K562 (cell line): ENCODE data around the gene IL27RA. TPM values are rescaled to one million over a fixed set of nuclear protein-coding genes. Genes with fewer than 3 reads are reported as not detected.

Source experiments
- CBX1 ChIP-seq: sonication (generic); IDR thresholded peaks from 2 replicates; pipeline ENCODE4 v1.6.1; 2016; ENCODE audit warnings: antibody characterized with exemption, low read depth, mild to moderate bottlenecking
- CBX8 ChIP-seq: fragments of 200-600 bp; sonication (generic); IDR thresholded peaks from 2 replicates; pipeline ENCODE4 v1.6.1; 2012; ENCODE audit warnings: borderline replicate concordance, mixed run types, low read depth, mild to moderate bottlenecking, moderate library complexity, mixed read lengths, low read length, control low read depth, inconsistent platforms; ENCODE audit not compliant: poor library complexity, severe bottlenecking; ENCODE audit errors: extremely low read depth
- HDAC8 ChIP-seq: fragments of 450-650 bp; IDR thresholded peaks from 2 replicates; pipeline ENCODE4 v1.6.1; 2016; ENCODE audit warnings: mild to moderate bottlenecking, missing genetic modification characterization, moderate library complexity, missing compliant biosample characterization
- ILF3 ChIP-seq: fragments of 450-650 bp; IDR thresholded peaks from 2 replicates; pipeline ENCODE4 v1.6.1; 2018; ENCODE audit warnings: antibody characterized with exemption, mild to moderate bottlenecking, moderate library complexity, borderline replicate concordance
- PHF8 ChIP-seq: fragments of 200-600 bp; sonication (generic); IDR thresholded peaks from 2 replicates; pipeline ENCODE4 v1.6.1; 2012; ENCODE audit warnings: mixed run types, mild to moderate bottlenecking, inconsistent platforms, low read length, moderate library complexity, borderline replicate concordance
- SREBF1 ChIP-seq: fragments of 150-350 bp; IDR thresholded peaks from 2 replicates; pipeline ENCODE4 v1.6.1; 2014; ENCODE audit warnings: antibody characterized with exemption, low read depth, low read length, borderline replicate concordance
- TAF15 ChIP-seq: fragments of 200-400 bp; formaldehyde crosslinking; IDR thresholded peaks from 2 replicates; pipeline ENCODE4 v1.6.1; 2017; ENCODE audit warnings: mild to moderate bottlenecking, low read depth, low read length, moderate library complexity
- ZNF197 ChIP-seq: fragments of 200-800 bp; sonication (Bioruptor generic); IDR thresholded peaks from 2 replicates; pipeline ENCODE4 v1.6.1; 2016; ENCODE audit warnings: low read depth, missing genetic modification characterization, missing compliant biosample characterization
- ZNF311 ChIP-seq: fragments of 250-450 bp; sonication (Bioruptor Pico); IDR thresholded peaks from 2 replicates; pipeline ENCODE4 v1.4.0; 2020; ENCODE audit warnings: mild to moderate bottlenecking, moderate library complexity
- ZNF384 ChIP-seq: IDR thresholded peaks from 2 replicates; pipeline ENCODE4 v1.6.1; 2012; ENCODE audit warnings: low read depth, low read length, improper control_type of control experiment
- ZNF830 ChIP-seq: fragments of 250-450 bp; sonication (Bioruptor Pico); IDR thresholded peaks from 2 replicates; pipeline ENCODE4 v1.5.0; 2021; ENCODE audit warnings: mild to moderate bottlenecking
- polyA plus RNA-seq, 8 experiments: library from polyadenylated mRNA; depleted of rRNA in 4 of 8; stranded (reverse) in 5 of 8; unstranded in 3 of 8; fragments of >200 nt; fragmentation: Nextera tagmentation in 2 of 8; fragmentation: Illumina TruSeq in 1 of 8; extraction: Ambion mirVana in 2 of 8; extraction: Trizol in 1 of 8; gene quantifications; 2 replicates each; pipeline versions ENCODE4 v1.2.1 to v1.2.3, GENCODE V29; 2011 to 2014; ENCODE audit warnings: inconsistent platforms in 1 of 8, missing spikeins in 1 of 8
- total RNA-seq, 7 experiments: library from RNA; depleted of rRNA in 6 of 7; stranded (reverse); fragments of >200 nt in 6 of 7; fragmentation: Illumina TruSeq in 2 of 7; extraction: Trizol in 2 of 7; gene quantifications; 2 replicates each; pipeline versions ENCODE4 v1.2.1 to v1.2.3, GENCODE V29; 2011 to 2021; ENCODE audit warnings: low replicate concordance in 1 of 7
- TF ChIP-seq, protein P1 (sequence below): fragments of 450-650 bp; formaldehyde crosslinking; IDR thresholded peaks from 2 replicates; pipeline ENCODE4 v1.4.0; 2022; ENCODE audit warnings: missing genetic modification characterization
- TF ChIP-seq, protein P2 (sequence below): fragments of 250-450 bp; sonication (Bioruptor Pico); IDR thresholded peaks from 2 replicates; pipeline ENCODE4 v1.5.0; 2020; ENCODE audit warnings: mild to moderate bottlenecking
- TF ChIP-seq, protein P3 (sequence below): sonication (generic); formaldehyde crosslinking; IDR thresholded peaks from 2 replicates; pipeline ENCODE4 v1.8.1; 2023; ENCODE audit warnings: missing genetic modification reagents, mild to moderate bottlenecking, borderline replicate concordance
- TF ChIP-seq, protein P4 (sequence below): fragments of 250-450 bp; sonication (Bioruptor Pico); IDR thresholded peaks from 2 replicates; pipeline ENCODE4 v1.5.0; 2021

IL27RA gene
- total and polyA plus RNA-seq, 9 of the 15 experiments (the other 6 are each of a cell fraction or from before 2014, with no cell fraction given) = 1.9 to 15.9 (median 12.0) TPM

DNA sequence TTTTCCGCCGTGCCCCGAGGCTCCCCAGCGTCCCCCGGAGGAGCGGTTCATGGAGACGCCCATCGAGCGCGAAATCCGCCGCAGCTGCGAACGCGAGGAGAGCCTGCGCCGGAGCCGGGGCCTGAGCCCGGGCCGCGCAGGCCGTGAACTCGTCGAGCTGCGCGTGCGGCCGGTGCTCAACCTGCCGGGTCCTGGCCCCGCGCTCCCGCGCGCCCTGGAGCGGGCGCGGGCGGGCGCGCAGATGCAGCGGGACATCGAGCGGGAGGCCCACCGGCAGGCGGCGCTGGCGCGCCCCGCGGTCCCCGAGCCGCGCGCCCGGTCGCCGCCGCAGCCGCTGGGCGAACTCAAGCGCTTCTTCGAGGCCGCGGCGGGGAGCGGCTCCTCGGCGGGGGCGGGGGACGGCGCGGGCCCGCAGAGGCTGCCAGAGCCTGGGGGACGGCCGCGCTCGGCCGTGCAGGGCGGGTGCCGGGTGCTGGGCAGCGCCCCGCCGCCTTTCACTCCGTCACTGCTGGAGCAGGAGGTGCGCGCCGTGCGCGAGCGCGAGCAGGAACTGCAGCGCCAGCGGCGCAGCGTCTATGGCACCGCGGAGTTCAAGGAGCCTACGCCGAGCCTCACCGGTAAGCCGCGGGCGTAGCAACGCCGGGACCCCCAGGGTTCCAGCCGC is 41.8 kb downstream of the IL27RA start (continued):
- TF ChIP-seq, protein P1, sequence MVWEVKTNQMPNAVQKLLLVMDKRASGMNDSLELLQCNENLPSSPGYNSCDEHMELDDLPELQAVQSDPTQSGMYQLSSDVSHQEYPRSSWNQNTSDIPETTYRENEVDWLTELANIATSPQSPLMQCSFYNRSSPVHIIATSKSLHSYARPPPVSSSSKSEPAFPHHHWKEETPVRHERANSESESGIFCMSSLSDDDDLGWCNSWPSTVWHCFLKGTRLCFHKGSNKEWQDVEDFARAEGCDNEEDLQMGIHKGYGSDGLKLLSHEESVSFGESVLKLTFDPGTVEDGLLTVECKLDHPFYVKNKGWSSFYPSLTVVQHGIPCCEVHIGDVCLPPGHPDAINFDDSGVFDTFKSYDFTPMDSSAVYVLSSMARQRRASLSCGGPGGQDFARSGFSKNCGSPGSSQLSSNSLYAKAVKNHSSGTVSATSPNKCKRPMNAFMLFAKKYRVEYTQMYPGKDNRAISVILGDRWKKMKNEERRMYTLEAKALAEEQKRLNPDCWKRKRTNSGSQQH = no peak
- TF ChIP-seq PHF8 (peak; percentile 52; the same call in 1 of the 2 replicates), ZNF197 (CRISPR knock-in tag) (no peak), CBX1 (no peak), HDAC8 (tag) (no peak), ZNF384 (no peak), ZNF830 (CRISPR knock-in tag) (no peak), ILF3 (no peak), ZNF311 (CRISPR knock-in tag) (no peak), SREBF1 (no peak), TAF15 (no peak; the same call in 1 of the 2 replicates), CBX8 (no peak)
- TF ChIP-seq, protein P2, sequence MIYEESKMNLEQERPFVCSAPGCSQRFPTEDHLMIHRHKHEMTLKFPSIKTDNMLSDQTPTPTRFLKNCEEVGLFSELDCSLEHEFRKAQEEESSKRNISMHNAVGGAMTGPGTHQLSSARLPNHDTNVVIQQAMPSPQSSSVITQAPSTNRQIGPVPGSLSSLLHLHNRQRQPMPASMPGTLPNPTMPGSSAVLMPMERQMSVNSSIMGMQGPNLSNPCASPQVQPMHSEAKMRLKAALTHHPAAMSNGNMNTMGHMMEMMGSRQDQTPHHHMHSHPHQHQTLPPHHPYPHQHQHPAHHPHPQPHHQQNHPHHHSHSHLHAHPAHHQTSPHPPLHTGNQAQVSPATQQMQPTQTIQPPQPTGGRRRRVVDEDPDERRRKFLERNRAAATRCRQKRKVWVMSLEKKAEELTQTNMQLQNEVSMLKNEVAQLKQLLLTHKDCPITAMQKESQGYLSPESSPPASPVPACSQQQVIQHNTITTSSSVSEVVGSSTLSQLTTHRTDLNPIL (CRISPR knock-in tag) = no peak
- TF ChIP-seq, protein P3, sequence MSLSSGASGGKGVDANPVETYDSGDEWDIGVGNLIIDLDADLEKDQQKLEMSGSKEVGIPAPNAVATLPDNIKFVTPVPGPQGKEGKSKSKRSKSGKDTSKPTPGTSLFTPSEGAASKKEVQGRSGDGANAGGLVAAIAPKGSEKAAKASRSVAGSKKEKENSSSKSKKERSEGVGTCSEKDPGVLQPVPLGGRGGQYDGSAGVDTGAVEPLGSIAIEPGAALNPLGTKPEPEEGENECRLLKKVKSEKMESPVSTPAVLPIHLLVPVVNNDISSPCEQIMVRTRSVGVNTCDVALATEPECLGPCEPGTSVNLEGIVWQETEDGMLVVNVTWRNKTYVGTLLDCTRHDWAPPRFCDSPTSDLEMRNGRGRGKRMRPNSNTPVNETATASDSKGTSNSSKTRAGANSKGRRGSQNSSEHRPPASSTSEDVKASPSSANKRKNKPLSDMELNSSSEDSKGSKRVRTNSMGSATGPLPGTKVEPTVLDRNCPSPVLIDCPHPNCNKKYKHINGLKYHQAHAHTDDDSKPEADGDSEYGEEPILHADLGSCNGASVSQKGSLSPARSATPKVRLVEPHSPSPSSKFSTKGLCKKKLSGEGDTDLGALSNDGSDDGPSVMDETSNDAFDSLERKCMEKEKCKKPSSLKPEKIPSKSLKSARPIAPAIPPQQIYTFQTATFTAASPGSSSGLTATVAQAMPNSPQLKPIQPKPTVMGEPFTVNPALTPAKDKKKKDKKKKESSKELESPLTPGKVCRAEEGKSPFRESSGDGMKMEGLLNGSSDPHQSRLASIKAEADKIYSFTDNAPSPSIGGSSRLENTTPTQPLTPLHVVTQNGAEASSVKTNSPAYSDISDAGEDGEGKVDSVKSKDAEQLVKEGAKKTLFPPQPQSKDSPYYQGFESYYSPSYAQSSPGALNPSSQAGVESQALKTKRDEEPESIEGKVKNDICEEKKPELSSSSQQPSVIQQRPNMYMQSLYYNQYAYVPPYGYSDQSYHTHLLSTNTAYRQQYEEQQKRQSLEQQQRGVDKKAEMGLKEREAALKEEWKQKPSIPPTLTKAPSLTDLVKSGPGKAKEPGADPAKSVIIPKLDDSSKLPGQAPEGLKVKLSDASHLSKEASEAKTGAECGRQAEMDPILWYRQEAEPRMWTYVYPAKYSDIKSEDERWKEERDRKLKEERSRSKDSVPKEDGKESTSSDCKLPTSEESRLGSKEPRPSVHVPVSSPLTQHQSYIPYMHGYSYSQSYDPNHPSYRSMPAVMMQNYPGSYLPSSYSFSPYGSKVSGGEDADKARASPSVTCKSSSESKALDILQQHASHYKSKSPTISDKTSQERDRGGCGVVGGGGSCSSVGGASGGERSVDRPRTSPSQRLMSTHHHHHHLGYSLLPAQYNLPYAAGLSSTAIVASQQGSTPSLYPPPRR (CRISPR knock-in tag) = no peak
- TF ChIP-seq, protein P4, sequence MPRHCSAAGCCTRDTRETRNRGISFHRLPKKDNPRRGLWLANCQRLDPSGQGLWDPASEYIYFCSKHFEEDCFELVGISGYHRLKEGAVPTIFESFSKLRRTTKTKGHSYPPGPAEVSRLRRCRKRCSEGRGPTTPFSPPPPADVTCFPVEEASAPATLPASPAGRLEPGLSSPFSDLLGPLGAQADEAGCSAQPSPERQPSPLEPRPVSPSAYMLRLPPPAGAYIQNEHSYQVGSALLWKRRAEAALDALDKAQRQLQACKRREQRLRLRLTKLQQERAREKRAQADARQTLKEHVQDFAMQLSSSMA (CRISPR knock-in tag) = no peak
